ENCODE measurements around the gene NUTF2.

Gene NUTF2

DNA sequence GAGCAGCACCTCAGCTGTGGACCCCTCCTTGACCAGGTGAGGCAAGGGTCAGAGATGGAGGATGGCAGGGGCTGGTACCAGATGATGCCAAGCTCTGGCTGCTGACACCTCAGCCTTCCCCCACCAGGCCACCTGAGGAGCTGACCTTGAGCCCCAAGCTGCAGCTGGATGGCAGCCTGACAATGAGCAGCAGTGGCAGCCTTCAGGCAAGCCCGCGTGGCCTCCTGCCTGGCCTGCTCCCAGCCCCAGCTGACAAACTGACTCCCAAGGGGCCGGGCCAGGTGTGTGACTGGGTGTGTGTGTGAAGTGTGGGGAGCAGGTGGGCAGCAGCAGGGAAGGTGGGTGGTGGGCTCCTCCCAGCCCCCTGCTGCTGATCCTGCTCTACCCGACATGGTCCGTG is 33.2 kb downstream of the NUTF2 start:
- Histone ChIP-seq H3K4me3 (ENCODE audit: low read depth in 1 of 2, low read length in 2 of 2) (no peak overlapping the region), H3K27ac (ENCODE audit: low read length) (no peak overlapping the region), H3K27me3 (ENCODE audit: low read depth, low read length) (no peaks in the 10 kb centered on the region), H3K36me3 (ENCODE audit: control insufficient read depth in 1 of 2, insufficient read depth in 2 of 2, low read length in 2 of 2) (peaks cover 75 to 86% of the 10 kb centered on the region in 2 donors), H3K4me1 (ENCODE audit: control insufficient read depth in 1 of 2, insufficient read depth in 2 of 2, low read length in 2 of 2) (peaks cover 6 to 22% of the 10 kb centered on the region in 2 donors), H3K9me3 (ENCODE audit: control insufficient read depth in 1 of 2, low read length in 2 of 2) (no peaks in the 10 kb centered on the region)

DNA sequence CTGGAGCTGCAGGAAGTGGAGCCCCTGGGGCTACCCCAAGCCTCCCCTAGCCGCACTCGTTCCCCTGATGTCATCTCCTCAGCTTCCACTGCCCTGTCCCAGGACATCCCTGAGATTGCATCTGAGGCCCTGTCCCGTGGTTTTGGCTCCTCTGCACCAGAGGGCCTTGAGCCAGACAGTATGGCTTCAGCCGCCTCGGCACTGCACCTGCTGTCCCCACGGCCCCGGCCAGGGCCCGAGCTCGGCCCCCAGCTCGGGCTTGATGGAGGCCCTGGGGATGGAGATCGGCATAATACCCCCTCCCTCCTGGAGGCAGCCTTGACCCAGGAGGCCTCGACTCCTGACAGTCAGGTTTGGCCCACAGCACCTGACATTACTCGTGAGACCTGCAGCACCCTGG is 33.9 kb downstream of the NUTF2 start:
- H3K9me3 ChIP-seq (ENCODE audit: control insufficient read depth in 1 of 2, low read length in 2 of 2): no peaks in the 10 kb centered on the region
- peaks cover 3 to 18% of the 10 kb centered on the region in 2 donors for H3K4me1 ChIP-seq (ENCODE audit: control insufficient read depth in 1 of 2, insufficient read depth in 2 of 2, low read length in 2 of 2)
- H3K4me3 ChIP-seq (ENCODE audit: low read depth in 1 of 2, low read length in 2 of 2): no peak overlapping the region
- no peaks in the 10 kb centered on the region for H3K27me3 ChIP-seq (ENCODE audit: low read depth, low read length)
- H3K36me3 ChIP-seq (ENCODE audit: control insufficient read depth in 1 of 2, insufficient read depth in 2 of 2, low read length in 2 of 2): peaks cover 72 to 90% of the 10 kb centered on the region in 2 donors
- H3K27ac ChIP-seq (ENCODE audit: low read length): no peak overlapping the region

DNA sequence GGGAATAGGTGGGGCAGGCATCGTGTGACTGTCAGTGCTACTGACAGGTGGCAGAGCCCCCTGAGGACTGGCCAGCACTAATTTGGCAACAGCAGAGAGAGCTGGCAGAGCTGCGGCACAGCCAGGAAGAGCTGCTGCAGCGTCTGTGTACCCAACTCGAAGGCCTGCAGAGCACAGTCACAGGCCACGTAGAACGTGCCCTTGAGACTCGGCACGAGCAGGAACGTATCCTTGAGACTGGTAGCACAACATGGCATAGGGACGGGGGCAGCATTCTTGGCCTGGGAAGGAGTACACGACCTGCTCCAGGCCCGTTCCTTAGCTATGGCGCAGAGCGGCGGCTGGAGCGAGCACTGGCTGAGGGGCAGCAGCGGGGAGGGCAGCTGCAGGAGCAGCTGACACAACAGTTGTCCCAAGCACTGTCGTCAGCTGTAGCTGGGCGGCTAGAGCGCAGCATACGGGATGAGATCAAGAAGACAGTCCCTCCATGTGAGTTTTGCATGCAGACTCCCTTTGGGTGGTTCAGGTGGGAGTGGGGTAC is 35.0 kb downstream of the NUTF2 start:
- Histone ChIP-seq H3K27ac (ENCODE audit: low read length) (no peak overlapping the region), H3K36me3 (ENCODE audit: control insufficient read depth in 1 of 2, insufficient read depth in 2 of 2, low read length in 2 of 2) (peaks cover 68 to 91% of the 10 kb centered on the region in 2 donors)

DNA sequence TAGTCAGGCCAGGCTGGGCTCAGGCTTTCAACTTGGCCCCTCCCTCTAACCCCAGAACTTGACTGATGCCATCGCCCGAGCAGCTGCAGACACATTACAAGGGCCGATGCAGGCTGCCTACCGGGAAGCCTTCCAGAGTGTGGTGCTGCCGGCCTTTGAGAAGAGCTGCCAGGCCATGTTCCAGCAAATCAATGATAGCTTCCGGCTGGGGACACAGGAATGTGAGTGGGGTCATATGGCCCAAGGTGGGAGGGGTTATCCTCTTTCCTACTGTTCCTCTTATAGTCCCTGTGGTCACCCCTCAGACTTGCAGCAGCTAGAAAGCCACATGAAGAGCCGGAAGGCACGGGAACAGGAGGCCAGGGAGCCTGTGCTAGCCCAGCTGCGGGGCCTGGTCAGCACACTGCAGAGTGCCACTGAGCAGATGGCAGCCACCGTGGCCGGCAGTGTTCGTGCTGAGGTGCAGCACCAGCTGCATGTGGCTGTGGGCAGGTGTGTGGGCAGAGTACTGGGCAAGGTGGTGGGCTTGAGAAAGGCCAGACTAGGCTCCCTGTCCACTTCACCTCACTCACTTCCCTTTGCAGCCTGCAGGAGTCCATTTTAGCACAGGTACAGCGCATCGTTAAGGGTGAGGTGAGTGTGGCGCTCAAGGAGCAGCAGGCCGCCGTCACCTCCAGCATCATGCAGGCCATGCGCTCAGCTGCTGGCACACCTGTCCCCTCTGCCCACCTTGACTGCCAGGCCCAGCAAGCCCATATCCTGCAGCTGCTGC is 35.8 kb downstream of the NUTF2 start:
- Histone ChIP-seq H3K9me3 (ENCODE audit: control insufficient read depth in 1 of 2, low read length in 2 of 2) (no peaks in the 10 kb centered on the region), H3K4me1 (ENCODE audit: control insufficient read depth in 1 of 2, insufficient read depth in 2 of 2, low read length in 2 of 2) (peaks cover 3 to 14% of the 10 kb centered on the region in 2 donors), H3K4me3 (ENCODE audit: low read depth in 1 of 2, low read length in 2 of 2) (no peak overlapping the region), H3K27ac (ENCODE audit: low read length) (no peak overlapping the region), H3K36me3 (ENCODE audit: control insufficient read depth in 1 of 2, insufficient read depth in 2 of 2, low read length in 2 of 2) (peaks cover 59 to 84% of the 10 kb centered on the region in 2 donors), H3K27me3 (ENCODE audit: low read depth, low read length) (no peaks in the 10 kb centered on the region)

More for the DNA sequence above, 35.0 kb downstream of the NUTF2 start:
- Histone ChIP-seq H3K27me3 (ENCODE audit: low read depth, low read length) (no peaks in the 10 kb centered on the region), H3K9me3 (ENCODE audit: control insufficient read depth in 1 of 2, low read length in 2 of 2) (no peaks in the 10 kb centered on the region), H3K4me1 (ENCODE audit: control insufficient read depth in 1 of 2, insufficient read depth in 2 of 2, low read length in 2 of 2) (peaks cover 3 to 14% of the 10 kb centered on the region in 2 donors), H3K4me3 (ENCODE audit: low read depth in 1 of 2, low read length in 2 of 2) (no peak overlapping the region)

DNA sequence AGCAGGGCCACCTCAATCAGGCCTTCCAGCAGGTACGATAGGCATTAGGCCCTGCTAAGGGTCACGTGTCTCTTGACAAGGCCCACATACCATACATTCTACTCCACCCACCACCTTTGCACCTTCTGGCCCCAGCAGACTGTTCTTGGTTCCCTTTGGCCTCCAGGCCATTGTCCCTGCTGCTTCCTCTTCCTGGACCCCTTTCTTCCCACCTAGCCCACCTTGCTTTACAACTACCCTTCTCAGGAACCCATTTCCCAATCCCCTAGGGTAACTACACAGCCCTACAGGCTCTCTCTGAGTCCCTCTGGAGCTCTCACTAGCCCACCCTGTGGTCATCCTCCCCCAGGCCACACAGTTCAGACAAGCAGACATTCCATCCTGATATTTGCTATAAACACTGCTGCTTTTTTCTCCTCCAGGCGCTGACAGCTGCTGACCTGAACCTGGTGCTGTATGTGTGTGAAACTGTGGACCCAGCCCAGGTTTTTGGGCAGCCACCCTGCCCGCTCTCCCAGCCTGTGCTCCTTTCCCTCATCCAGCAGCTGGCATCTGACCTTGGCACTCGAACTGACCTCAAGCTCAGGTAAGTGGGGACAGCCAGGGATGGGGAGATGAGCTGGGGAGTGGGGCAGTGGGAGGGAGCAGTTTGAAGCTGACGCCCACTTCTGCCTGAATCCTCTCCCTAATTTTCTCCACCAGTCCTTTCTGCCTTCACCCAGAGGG is 36.6 kb downstream of the NUTF2 start:
- Histone ChIP-seq H3K4me1 (ENCODE audit: control insufficient read depth in 1 of 2, insufficient read depth in 2 of 2, low read length in 2 of 2) (peaks cover 3 to 14% of the 10 kb centered on the region in 2 donors), H3K36me3 (ENCODE audit: control insufficient read depth in 1 of 2, insufficient read depth in 2 of 2, low read length in 2 of 2) (peaks cover 51 to 77% of the 10 kb centered on the region in 2 donors), H3K9me3 (ENCODE audit: control insufficient read depth in 1 of 2, low read length in 2 of 2) (no peaks in the 10 kb centered on the region), H3K27ac (ENCODE audit: low read length) (no peak overlapping the region), H3K27me3 (ENCODE audit: low read depth, low read length) (no peaks in the 10 kb centered on the region), H3K4me3 (ENCODE audit: low read depth in 1 of 2, low read length in 2 of 2) (no peak overlapping the region)

DNA sequence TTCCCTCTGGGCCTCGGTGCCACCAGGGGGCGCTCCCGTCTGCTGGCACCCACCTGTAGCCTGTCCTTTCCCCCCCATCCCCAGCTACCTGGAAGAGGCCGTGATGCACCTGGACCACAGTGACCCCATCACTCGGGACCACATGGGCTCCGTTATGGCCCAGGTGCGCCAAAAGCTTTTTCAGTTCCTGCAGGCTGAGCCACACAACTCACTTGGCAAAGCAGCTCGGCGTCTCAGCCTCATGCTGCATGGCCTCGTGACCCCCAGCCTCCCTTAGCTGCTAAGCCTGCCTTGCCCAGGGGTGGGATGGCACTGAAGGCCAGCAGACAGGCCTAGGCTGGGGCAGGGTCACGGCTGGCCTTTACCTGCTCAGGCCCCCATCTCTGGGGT is 37.1 kb downstream of the NUTF2 start:
- H3K4me1 ChIP-seq (ENCODE audit: control insufficient read depth in 1 of 2, insufficient read depth in 2 of 2, low read length in 2 of 2): peaks cover 3 to 14% of the 10 kb centered on the region in 2 donors
- H3K36me3 ChIP-seq (ENCODE audit: control insufficient read depth in 1 of 2, insufficient read depth in 2 of 2, low read length in 2 of 2): peaks cover 46 to 71% of the 10 kb centered on the region in 2 donors
- no peak overlapping the region for H3K4me3 ChIP-seq (ENCODE audit: low read depth in 1 of 2, low read length in 2 of 2)
- H3K27ac ChIP-seq (ENCODE audit: low read length): no peak overlapping the region
- no peaks in the 10 kb centered on the region for H3K27me3 ChIP-seq (ENCODE audit: low read depth, low read length)
- H3K9me3 ChIP-seq (ENCODE audit: control insufficient read depth in 1 of 2, low read length in 2 of 2): no peaks in the 10 kb centered on the region

DNA sequence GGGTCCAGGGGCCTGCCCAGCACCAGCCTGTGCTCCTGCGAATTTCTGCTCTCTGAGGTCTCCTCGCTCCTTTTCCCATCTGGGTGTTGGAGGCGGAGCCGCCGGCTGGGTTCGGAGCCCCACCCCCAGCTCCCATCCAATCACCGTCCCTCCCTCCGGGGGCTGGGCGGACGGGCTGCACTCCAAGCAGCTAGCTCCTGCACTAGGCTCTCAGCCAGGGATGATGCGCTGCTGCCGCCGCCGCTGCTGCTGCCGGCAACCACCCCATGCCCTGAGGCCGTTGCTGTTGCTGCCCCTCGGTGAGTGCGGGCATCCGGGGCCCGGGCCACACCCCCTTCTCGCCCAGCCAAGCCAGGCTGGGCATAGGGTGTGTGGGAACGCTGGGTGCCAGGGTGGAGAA is 38.0 kb downstream of the NUTF2 start, which contains the start of gene NRN1L:
NRN1L (plus strand) TSS at position 202 of the 400 bp plus-strand sequence; CDS start at position 221, 19 bp downstream.
- H3K4me3 ChIP-seq (ENCODE audit: low read depth in 1 of 2, low read length in 2 of 2): no peak within 1 kb of the TSS
- no peaks in the 10 kb centered on the region for H3K27me3 ChIP-seq (ENCODE audit: low read depth, low read length)
- peaks cover 3 to 14% of the 10 kb centered on the region in 2 donors for H3K4me1 ChIP-seq (ENCODE audit: control insufficient read depth in 1 of 2, insufficient read depth in 2 of 2, low read length in 2 of 2)
- no peak within 1 kb of the TSS for H3K27ac ChIP-seq (ENCODE audit: low read length)
- peaks cover 38 to 63% of the 10 kb centered on the region in 2 donors for H3K36me3 ChIP-seq (ENCODE audit: control insufficient read depth in 1 of 2, insufficient read depth in 2 of 2, low read length in 2 of 2)
- H3K9me3 ChIP-seq (ENCODE audit: control insufficient read depth in 1 of 2, low read length in 2 of 2): no peaks in the 10 kb centered on the region

DNA sequence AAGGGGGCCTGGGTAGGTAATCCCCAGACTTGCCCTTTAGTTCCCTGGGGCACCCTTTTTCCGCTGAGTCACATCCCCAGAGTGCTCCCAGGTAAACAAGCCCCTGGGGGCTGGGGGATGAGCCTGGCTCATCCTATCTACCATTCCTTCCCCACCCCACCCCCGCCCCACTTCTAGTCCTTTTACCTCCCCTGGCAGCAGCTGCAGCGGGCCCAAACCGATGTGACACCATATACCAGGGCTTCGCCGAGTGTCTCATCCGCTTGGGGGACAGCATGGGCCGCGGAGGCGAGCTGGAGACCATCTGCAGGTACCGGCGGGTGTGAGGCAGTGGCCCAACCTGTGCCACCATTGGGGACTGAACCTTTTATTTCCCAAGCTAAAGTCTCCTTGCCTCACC is 38.8 kb downstream of the NUTF2 start:
- Histone ChIP-seq H3K27me3 (ENCODE audit: low read depth, low read length) (no peaks in the 10 kb centered on the region), H3K36me3 (ENCODE audit: control insufficient read depth in 1 of 2, insufficient read depth in 2 of 2, low read length in 2 of 2) (peaks cover 30 to 55% of the 10 kb centered on the region in 2 donors), H3K4me1 (ENCODE audit: control insufficient read depth in 1 of 2, insufficient read depth in 2 of 2, low read length in 2 of 2) (peaks cover 3 to 14% of the 10 kb centered on the region in 2 donors), H3K4me3 (ENCODE audit: low read depth in 1 of 2, low read length in 2 of 2) (no peak overlapping the region), H3K9me3 (ENCODE audit: control insufficient read depth in 1 of 2, low read length in 2 of 2) (no peaks in the 10 kb centered on the region), H3K27ac (ENCODE audit: low read length) (no peak overlapping the region)

DNA sequence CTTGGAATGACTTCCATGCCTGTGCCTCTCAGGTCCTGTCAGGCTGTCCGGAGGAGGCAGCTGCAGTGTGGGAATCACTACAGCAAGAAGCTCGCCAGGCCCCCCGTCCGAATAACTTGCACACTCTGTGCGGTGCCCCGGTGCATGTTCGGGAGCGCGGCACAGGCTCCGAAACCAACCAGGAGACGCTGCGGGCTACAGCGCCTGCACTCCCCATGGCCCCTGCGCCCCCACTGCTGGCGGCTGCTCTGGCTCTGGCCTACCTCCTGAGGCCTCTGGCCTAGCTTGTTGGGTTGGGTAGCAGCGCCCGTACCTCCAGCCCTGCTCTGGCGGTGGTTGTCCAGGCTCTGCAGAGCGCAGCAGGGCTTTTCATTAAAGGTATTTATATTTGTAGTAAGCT is 39.2 kb downstream of the NUTF2 start:
- H3K9me3 ChIP-seq (ENCODE audit: control insufficient read depth in 1 of 2, low read length in 2 of 2): no peaks in the 10 kb centered on the region
- no peaks in the 10 kb centered on the region for H3K27me3 ChIP-seq (ENCODE audit: low read depth, low read length)
- H3K4me3 ChIP-seq (ENCODE audit: low read depth in 1 of 2, low read length in 2 of 2): no peak overlapping the region
- no peak overlapping the region for H3K27ac ChIP-seq (ENCODE audit: low read length)
- H3K4me1 ChIP-seq (ENCODE audit: control insufficient read depth in 1 of 2, insufficient read depth in 2 of 2, low read length in 2 of 2): peaks cover 3 to 14% of the 10 kb centered on the region in 2 donors
- peaks cover 26 to 50% of the 10 kb centered on the region in 2 donors for H3K36me3 ChIP-seq (ENCODE audit: control insufficient read depth in 1 of 2, insufficient read depth in 2 of 2, low read length in 2 of 2)

DNA sequence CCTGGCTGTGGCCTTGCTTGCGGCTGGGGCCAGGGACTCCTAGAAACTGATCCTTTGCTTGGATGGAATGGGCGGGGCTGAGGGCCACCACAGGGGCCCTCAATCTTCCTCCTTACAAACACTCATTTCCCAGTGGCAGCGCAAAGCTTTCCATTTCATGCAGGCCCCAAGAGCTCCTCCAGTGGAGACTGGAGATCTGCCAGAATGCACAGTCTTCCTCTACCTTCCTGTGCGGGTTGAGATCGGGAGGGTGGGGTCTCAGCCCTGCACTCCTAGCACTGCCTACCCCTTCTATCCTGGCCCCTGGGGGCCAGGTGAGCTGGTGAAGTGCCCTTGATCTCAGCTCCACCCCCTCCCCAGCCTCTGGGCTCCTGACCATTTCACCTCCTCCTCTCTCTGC is 39.7 kb downstream of the NUTF2 start:
- H3K36me3 ChIP-seq (ENCODE audit: control insufficient read depth in 1 of 2, insufficient read depth in 2 of 2, low read length in 2 of 2): peaks cover 22 to 46% of the 10 kb centered on the region in 2 donors

DNA sequence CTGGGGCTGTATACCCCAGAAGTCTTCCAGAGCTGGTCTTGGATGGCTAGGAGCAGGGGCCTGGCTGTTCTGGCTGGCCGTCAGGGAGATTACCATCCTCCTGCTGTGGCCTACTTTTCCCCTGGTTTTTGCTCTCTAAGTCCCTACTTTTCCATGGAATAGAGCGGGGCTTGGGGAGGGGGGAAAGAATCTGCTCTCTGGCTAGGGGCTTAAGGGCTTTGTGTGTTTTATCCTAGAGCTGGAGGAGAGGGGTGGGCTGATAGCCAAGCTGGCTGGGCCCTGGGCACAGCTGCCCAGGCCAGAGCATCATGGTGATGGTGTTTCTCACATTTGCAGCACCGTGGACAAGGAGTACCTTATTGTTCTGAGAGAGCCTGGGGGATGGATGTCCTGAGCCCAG is 41.6 kb downstream of the NUTF2 start:
- no peak overlapping the region for H3K27ac ChIP-seq (ENCODE audit: low read length)
- peaks cover 3 to 27% of the 10 kb centered on the region in 2 donors for H3K36me3 ChIP-seq (ENCODE audit: control insufficient read depth in 1 of 2, insufficient read depth in 2 of 2, low read length in 2 of 2)
- H3K4me3 ChIP-seq (ENCODE audit: low read depth in 1 of 2, low read length in 2 of 2): no peak overlapping the region
- H3K27me3 ChIP-seq (ENCODE audit: low read depth, low read length): no peaks in the 10 kb centered on the region
- H3K9me3 ChIP-seq (ENCODE audit: control insufficient read depth in 1 of 2, low read length in 2 of 2): no peaks in the 10 kb centered on the region
- H3K4me1 ChIP-seq (ENCODE audit: control insufficient read depth in 1 of 2, insufficient read depth in 2 of 2, low read length in 2 of 2): peaks cover 3 to 14% of the 10 kb centered on the region in 2 donors

More for the DNA sequence above, 39.7 kb downstream of the NUTF2 start:
- Histone ChIP-seq H3K27ac (ENCODE audit: low read length) (no peak overlapping the region), H3K4me1 (ENCODE audit: control insufficient read depth in 1 of 2, insufficient read depth in 2 of 2, low read length in 2 of 2) (peaks cover 3 to 14% of the 10 kb centered on the region in 2 donors), H3K27me3 (ENCODE audit: low read depth, low read length) (no peaks in the 10 kb centered on the region), H3K4me3 (ENCODE audit: low read depth in 1 of 2, low read length in 2 of 2) (no peak overlapping the region), H3K9me3 (ENCODE audit: control insufficient read depth in 1 of 2, low read length in 2 of 2) (no peaks in the 10 kb centered on the region)

Data from muscle layer of duodenum (tissue), 2 donors.